ENCODE measurements around the gene AKAP8. TPM values are rescaled to one million over a fixed set of nuclear protein-coding genes. Genes with fewer than 3 reads are reported as not detected.
"Not testable (repeated sequence)": the region's sequence is repeated elsewhere in the genome, so short reads cannot be mapped to it uniquely, and the experiment has no call there.

Gene AKAP8
- total and polyA plus RNA-seq, 2 of the 4 experiments (the other 2 are of a cell fraction) = 12.2 to 13.4 TPM

- H4K91ac ChIP-seq (ENCODE audit: insufficient read depth, low read depth, low read length); H3K23ac ChIP-seq (ENCODE audit: low read depth, low read length); H3K14ac ChIP-seq (replicated peaks; ENCODE audit: low read depth, low read length); H4K5ac ChIP-seq (ENCODE audit: low read depth, low read length); H3K4me3 ChIP-seq (ENCODE audit: insufficient read depth, low read depth, low read length); DNase-seq; H3K27me3 ChIP-seq (ENCODE audit: control insufficient read depth, insufficient read depth, low read length); H3K18ac ChIP-seq (ENCODE audit: low read depth, low read length); H2AK5ac ChIP-seq (ENCODE audit: low read depth, low read length); H3K56ac ChIP-seq (ENCODE audit: extremely low read depth, insufficient read depth, low read length); H4K8ac ChIP-seq (ENCODE audit: low read depth in 2 of 2, low read length in 2 of 2); H3K27ac ChIP-seq (ENCODE audit: insufficient read depth, low read length); H3K4ac ChIP-seq (ENCODE audit: low read depth, low read length); H2AK9ac ChIP-seq (replicated peaks; ENCODE audit: low read depth, low read length, poor library complexity); dilution Hi-C loops (cut with HindIII; ENCODE audit: low sequenced_read_pairs, unreplicated experiment); ATAC-seq (ENCODE audit: low read depth); BruUV-seq (replicated peaks); H2BK15ac ChIP-seq (ENCODE audit: low read depth, low read length); H3K4me2 ChIP-seq (ENCODE audit: low read depth, low read length); H2BK5ac ChIP-seq (ENCODE audit: low read depth, low read length, poor library complexity, severe bottlenecking); H3K4me1 ChIP-seq (ENCODE audit: control insufficient read depth, insufficient read depth, low read length); H2BK120ac ChIP-seq (ENCODE audit: low read depth, low read length); H3K9me3 ChIP-seq (ENCODE audit: control insufficient read depth, insufficient read depth, low read length); POLR2A ChIA-PET (ENCODE audit: unreplicated experiment); H2BK20ac ChIP-seq (ENCODE audit: low read depth, low read length); H2AFZ ChIP-seq (replicated peaks; ENCODE audit: low read length, poor library complexity); H3K9ac ChIP-seq (ENCODE audit: low read depth, low read length): not testable (repeated sequence)
- Histone ChIP-seq H4K20me1 (ENCODE audit: insufficient read depth, low read length) (peaks cover 81% of the 10 kb centered on the region), H3K9me1 (ENCODE audit: insufficient read depth, low read length) (peaks cover 12% of the 10 kb centered on the region), H3K36me3 (ENCODE audit: control insufficient read depth, insufficient read depth, low read length) (peaks cover 22% of the 10 kb centered on the region), H3K79me1 (ENCODE audit: low read depth in 1 of 2, low read length in 2 of 2) (peaks cover 18 to 70% of the 10 kb centered on the region in 2 experiments)
- 0 out of 2 replicates have a peak, but pooled peaks have one; percentile 25 for TF ChIP-seq CEBPB (IDR thresholded peaks at IDR 0.05; ENCODE audit: low read depth, low read length)
- WGBS, 2 experiments (ENCODE audit: extremely low coverage in 2 of 2, insufficient read length in 1 of 2) = no CpG with 5 or more reads among the region's 2 CpGs
- in situ Hi-C loops (cut with MboI; ENCODE audit: low sequenced_read_pairs) (loop anchor here (25.0 kb wide), 1 partner anchor 776 kb away; the partner anchor contains the start of genes AP1M1 and FAM32A), intact Hi-C loops (cut with micrococcal nuclease) (loop anchor here (10.0 kb wide), 1 partner anchor 237 kb away; no protein-coding TSS in a partner anchor)
- CTCF ChIA-PET = interaction anchor here (0.6 kb wide), 1 partner anchor 8 kb away, joined by 5 read pairs; no protein-coding TSS in a partner anchor
Observed at GRCh38 chr19:15411351-15411750, 31.8 kb upstream of the AKAP8 start.

Data from IMR-90 (cell line).